ENCODE measurements around the gene LPCAT3. TPM values are rescaled to one million over a fixed set of nuclear protein-coding genes. Genes with fewer than 3 reads are reported as not detected.
"Not testable (repeated sequence)": the region's sequence is repeated elsewhere in the genome, so short reads cannot be mapped to it uniquely, and the experiment has no call there.

LPCAT3 gene
- polyA plus RNA-seq (ENCODE audit: insufficient read length), result 80.7 TPM
- long read RNA-seq, donor 1, transcript LPCAT3-201 (13 exons, 2,268 nt), result major isoform, 8 of 8 reads
- long read RNA-seq, donor 1, partial matches to known transcripts, result 0 of 8 reads
- long read RNA-seq, donor 1, other reads (novel, unspliced or antisense), result 0 of 8 reads
- long read RNA-seq, donor 2, transcript LPCAT3-201 (13 exons, 2,268 nt), result major isoform, 5 of 113 reads
- long read RNA-seq, donor 2, partial matches to known transcripts, result 101 of 113 reads
- long read RNA-seq, donor 2, other reads (novel, unspliced or antisense), result 7 of 113 reads
- long read RNA-seq, donor 3, transcript LPCAT3-201 (13 exons, 2,268 nt), result major isoform, 5 of 45 reads
- long read RNA-seq, donor 3, partial matches to known transcripts, result 38 of 45 reads
- long read RNA-seq, donor 3, other reads (novel, unspliced or antisense), result 0 of 45 reads
- long read RNA-seq, donor 4, result 0 reads
- long read RNA-seq, donor 5, transcript LPCAT3-201 (13 exons, 2,268 nt), result major isoform, 11 of 16 reads
- long read RNA-seq, donor 5, partial matches to known transcripts, result 0 of 16 reads
- long read RNA-seq, donor 5, other reads (novel, unspliced or antisense), result 5 of 16 reads
- long read RNA-seq, donor 6, transcript LPCAT3-201 (13 exons, 2,268 nt), result major isoform, 12 of 18 reads
- long read RNA-seq, donor 6, partial matches to known transcripts, result 6 of 18 reads
- long read RNA-seq, donor 6, other reads (novel, unspliced or antisense), result 0 of 18 reads
- long read RNA-seq, donor 7, transcript LPCAT3-201 (13 exons, 2,268 nt), result major isoform, 17 of 18 reads
- long read RNA-seq, donor 7, partial matches to known transcripts, result 0 of 18 reads
- long read RNA-seq, donor 7, other reads (novel, unspliced or antisense), result 0 of 18 reads
- long read RNA-seq, donor 8, transcript LPCAT3-201 (13 exons, 2,268 nt), result major isoform, 6 of 6 reads
- long read RNA-seq, donor 8, partial matches to known transcripts, result 0 of 6 reads
- long read RNA-seq, donor 8, other reads (novel, unspliced or antisense), result 0 of 6 reads

- DNase-seq, result peak; percentile 96
Measured at GRCh38 chr12:7018350-7019042, at the start of gene LPCAT3. Gene LPCAT3 (minus strand): TSS chr12:7018476. CDS start chr12:7018424, 52 bp downstream.

- DNase-seq, result no peak
Measured at GRCh38 chr12:7067096-7067495, 48.8 kb upstream of the LPCAT3 start.

- DNase-seq, result no peak
Measured at GRCh38 chr12:7066596-7066995, 48.3 kb upstream of the LPCAT3 start.

GRCh38 chr12:7065073-7065623 is 46.9 kb upstream of the LPCAT3 start:
- DNase-seq, result no peak

- DNase-seq, result no peak
Measured at GRCh38 chr12:7064516-7064915, 46.2 kb upstream of the LPCAT3 start.

- no peak for DNase-seq
Measured at GRCh38 chr12:7061596-7061995, 43.3 kb upstream of the LPCAT3 start.

- DNase-seq, result no peak
Measured at GRCh38 chr12:7061138-7061537, 42.9 kb upstream of the LPCAT3 start.

- peak; percentile 83 for DNase-seq
Measured at GRCh38 chr12:7060353-7060954, 42.2 kb upstream of the LPCAT3 start, which contains the start of gene C1S. Gene C1S (plus strand): TSS chr12:7060718. CDS start chr12:7061913, 1,195 bp downstream.

GRCh38 chr12:7059780-7060179 is 41.5 kb upstream of the LPCAT3 start:
- DNase-seq, result no peak

GRCh38 chr12:7058850-7059395 is 40.6 kb upstream of the LPCAT3 start:
- DNase-seq, result no peak

GRCh38 chr12:7058163-7058845 is 40.0 kb upstream of the LPCAT3 start:
- no peak for DNase-seq

- not testable (repeated sequence) for DNase-seq
Measured at GRCh38 chr12:7055736-7056135, 37.5 kb upstream of the LPCAT3 start.

GRCh38 chr12:7054925-7055324 is 36.6 kb upstream of the LPCAT3 start:
- no peak for DNase-seq

- not testable (repeated sequence) for DNase-seq
Measured at GRCh38 chr12:7049973-7050372, 31.7 kb upstream of the LPCAT3 start.

- not testable (repeated sequence) for DNase-seq
Measured at GRCh38 chr12:7049445-7049951, 31.2 kb upstream of the LPCAT3 start.

- no peak for DNase-seq
Measured at GRCh38 chr12:7047306-7047705, 29.0 kb upstream of the LPCAT3 start.

GRCh38 chr12:7046383-7047105 is 28.3 kb upstream of the LPCAT3 start:
- DNase-seq, result no peak

- DNase-seq, result no peak
Measured at GRCh38 chr12:7045913-7046312, 27.6 kb upstream of the LPCAT3 start.

- DNase-seq, result no peak
Measured at GRCh38 chr12:7042842-7043241, 24.6 kb upstream of the LPCAT3 start.

Measured in left kidney (tissue), 8 donors.